ENCODE data around the gene ANOS1.
"Not testable (repeated sequence)": the region's sequence is repeated elsewhere in the genome, so short reads cannot be mapped to it uniquely, and the experiment has no call there.

ANOS1 gene

DNA sequence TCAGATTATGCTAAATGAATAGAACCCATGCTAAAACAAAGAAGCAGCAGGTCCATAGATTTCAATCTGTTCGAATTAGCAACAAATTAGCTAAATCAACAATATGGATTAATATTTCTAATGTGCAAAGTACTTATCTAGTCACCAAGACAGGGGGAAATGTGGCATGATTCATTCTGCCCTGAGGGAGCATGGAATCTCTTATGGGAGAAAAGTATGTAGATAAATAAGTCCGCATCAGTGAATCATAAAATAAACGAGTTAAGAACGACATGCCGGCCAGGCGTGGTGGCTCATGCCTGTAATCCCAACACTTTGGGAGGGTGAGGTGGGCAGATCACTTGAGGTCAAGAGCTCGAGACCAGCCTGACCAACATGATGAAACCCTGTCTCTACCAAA lies 102.1 kb downstream of the ANOS1 start:
- DNase-seq (ENCODE audit: low read depth, low spot score), result no peak

DNA sequence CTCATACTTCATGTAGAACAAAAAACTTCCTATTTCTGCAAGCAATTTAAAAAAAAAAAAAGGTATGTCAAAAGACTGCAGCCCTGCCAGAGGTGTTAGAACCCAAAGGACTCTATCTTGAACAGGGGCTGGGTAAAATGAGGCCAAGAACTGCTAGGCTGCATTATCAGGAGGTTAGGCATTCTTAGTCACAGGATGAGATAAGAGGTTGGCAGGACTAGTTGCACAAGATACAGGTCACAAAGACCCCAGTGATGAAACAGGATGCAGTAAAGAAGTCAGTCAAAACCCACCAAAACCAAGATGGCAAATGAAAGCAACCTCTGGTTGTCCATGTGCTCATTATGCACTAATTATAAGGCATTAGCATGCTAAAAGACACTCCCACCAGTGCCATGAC lies 104.1 kb downstream of the ANOS1 start:
- no peak for DNase-seq (ENCODE audit: low read depth, low spot score)

DNA sequence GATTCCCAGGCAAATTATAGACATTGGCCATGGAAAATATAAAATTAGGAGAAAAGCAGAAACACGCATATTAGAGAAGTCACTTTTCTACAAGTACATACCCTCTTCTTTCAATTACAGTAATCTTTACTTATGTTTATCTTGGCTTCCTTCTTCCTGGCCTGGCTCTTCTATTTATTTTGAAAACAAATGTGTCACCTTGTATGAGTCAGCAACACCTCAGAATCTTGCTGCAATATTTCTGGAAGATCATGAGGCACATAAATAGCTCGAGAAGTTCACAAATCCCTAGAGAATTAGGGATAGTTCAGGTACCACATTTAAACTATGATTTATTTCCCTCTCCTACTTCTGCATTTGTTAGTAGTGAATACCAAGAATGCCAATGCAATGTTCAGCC lies 124.6 kb downstream of the ANOS1 start:
- peak; percentile 17 for DNase-seq (ENCODE audit: low read depth, low spot score)

DNA sequence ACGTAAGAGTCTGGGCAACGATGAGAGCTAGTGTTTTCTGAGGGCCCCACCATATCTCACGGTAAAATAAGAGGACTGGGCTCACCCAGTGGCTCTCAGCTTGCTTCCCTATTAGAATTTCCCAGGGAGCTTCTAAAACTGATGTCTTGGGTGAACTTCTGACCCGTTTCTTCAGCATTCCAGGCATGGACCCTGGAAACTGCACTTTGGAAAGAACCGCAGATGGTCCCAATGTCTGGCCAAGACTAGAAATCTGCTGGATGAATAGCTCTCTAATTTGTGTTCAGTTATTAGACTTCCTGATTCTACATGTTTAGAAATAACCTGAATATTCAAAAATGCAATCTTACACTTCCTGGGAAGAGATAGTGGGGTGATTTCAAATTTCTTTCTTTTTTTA lies 127.8 kb downstream of the ANOS1 start:
- DNase-seq (ENCODE audit: low read depth, low spot score), result no peak

DNA sequence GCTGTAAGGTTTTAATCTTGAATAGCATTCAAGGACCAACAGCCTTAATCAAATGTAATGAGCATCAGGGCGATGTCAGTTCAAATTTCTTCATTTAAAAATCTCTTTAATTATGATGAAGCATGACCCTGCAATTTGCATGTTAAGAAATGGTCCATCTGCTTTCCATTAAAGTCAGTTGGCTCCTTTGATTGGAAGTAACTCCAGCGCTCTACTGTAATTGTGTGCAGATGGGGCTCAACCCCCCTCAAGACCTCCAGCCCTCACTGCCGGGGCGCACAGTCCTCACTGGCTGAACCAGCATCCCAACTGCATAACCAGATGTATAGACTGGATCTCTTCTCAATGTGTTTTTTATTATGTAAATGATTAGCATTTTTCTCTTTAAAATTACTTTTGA lies 140.4 kb downstream of the ANOS1 start:
- DNase-seq (ENCODE audit: low read depth, low spot score), result no peak

DNA sequence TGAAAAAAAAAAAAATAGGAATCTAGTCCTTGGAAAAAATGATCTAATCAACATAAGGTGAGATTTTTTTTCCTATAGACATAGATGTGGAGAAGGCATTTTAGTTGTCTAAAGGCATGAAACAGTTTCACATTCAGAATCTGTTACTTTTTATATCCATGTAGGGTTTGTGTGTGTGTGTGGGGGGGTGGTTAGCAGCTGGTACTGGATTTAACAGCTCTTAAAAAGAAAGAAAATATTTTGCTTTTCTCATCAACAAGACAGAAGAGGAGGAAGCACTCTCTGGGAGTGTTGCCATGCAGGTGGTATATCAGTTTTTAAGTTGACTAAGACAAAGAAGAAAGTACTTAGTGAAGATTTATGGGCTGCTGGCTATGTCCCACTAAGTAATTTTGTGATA lies 145.0 kb downstream of the ANOS1 start:
- no peak for DNase-seq (ENCODE audit: low read depth, low spot score)

DNA sequence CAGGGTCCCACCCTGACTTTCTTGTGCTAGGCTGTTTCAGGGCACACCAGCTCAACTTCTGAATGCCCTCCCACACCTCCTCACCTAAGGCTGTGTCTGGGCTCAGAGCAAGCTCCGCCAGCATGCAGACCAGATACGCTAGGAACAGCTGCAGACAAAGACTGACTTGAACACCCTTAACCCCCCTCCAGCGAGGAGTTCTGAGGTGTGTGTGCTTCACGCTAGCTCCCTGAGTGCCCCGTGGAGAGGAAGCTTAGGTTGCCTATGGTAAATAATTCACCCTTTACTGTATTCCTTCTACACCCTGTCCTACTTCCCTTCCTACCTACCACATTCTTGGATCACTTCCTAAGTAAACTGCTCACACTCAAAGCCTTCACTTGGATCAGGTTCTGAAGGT lies 152.3 kb downstream of the ANOS1 start:
- no peak for DNase-seq (ENCODE audit: low read depth, low spot score)

DNA sequence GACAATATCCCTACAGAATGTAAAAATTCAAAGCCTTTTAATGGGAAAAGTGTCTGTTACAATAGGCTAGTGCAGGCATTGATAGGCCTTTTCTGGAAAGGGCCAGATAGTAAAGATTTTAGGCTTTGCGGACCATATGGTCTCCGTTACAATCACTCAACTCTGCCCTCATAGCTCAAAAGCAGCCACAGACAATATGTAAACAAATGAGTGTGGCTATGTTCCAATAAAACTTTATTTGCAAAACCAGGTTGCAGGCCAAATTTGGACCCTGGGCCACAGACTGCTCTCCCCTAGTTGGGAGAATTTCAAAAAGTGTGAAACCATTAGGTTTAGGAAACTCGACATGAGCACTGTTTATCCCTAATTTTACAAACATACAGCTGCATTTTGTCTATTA lies 155.1 kb downstream of the ANOS1 start:
- DNase-seq (ENCODE audit: low read depth, low spot score), result no peak

DNA sequence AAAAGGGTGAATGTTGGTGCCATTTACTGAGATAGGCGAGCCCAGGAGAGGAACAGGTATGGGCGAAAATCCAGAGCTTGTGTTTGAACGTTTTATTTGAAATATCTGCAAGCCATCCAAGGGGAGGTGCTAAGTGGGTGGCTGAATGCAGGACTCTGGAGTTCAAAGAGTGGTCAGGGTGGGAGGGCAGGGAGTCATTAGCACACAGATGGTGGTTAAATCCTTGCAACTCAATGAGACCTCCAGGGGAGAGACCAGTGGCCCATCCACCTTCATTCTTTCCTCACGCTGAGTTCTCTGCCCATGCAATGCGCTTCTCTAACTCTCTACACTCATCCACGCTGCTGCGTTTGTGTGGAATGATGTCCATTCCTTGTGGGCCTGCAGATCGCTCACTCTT lies 166.2 kb downstream of the ANOS1 start:
- DNase-seq (ENCODE audit: low read depth, low spot score), result no peak

DNA sequence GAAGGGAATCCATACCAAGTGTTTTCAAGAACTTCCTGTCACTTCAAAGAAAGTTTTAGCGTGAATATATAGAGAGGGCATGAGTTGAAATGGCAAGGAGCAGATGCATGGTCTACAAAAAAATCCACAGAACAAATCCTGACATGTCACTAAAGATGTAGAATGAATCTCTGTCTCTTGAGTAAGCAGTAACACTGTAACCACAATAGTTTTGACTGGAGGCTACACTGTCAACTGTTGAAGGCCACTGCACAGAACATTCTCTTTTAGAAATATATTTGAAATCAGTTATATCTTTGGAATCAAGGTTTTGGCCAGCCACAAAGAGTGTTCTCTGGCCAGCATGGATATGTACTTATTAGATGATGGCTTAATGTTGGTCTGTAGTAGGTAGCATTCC lies 183.5 kb downstream of the ANOS1 start:
- DNase-seq (ENCODE audit: low read depth, low spot score), result no peak

DNA sequence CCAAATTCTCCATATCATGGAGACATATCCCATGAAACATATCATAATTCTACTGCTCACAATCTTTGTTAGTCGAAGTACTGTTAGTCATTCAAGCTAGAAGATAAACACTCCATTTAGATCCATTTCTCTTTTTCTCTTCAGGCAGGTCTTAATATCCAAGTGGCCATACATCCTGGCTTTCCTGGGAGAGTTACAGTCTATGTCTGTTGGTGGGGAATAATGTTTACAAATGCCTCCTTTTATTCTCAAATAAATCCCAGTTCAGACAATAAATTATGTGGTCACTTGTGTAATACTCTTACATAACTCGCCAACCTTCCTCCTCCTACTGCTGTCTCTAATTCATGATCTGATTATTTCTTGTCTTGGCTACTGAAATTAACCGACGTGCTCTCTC lies 185.2 kb downstream of the ANOS1 start:
- no peak for DNase-seq (ENCODE audit: low read depth, low spot score)

DNA sequence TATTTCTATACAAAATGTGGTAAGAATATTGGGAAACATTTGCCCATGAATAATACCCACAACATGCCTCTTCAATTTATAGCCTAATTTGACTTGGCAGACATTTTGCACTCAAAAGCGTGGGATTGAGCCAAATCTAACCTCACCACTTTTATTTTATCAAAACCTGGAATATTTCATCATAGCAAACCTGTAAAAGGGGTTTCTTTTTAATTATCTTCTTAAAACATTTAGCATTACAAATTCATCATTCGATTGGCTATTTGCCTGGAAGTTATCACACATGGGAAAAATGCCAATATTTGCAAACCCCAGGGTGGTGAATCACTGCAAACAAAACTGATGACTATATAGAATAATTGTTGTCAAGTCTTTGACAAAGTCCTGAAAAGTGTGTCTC lies 211.1 kb downstream of the ANOS1 start:
- no peak for DNase-seq (ENCODE audit: low read depth, low spot score)

DNA sequence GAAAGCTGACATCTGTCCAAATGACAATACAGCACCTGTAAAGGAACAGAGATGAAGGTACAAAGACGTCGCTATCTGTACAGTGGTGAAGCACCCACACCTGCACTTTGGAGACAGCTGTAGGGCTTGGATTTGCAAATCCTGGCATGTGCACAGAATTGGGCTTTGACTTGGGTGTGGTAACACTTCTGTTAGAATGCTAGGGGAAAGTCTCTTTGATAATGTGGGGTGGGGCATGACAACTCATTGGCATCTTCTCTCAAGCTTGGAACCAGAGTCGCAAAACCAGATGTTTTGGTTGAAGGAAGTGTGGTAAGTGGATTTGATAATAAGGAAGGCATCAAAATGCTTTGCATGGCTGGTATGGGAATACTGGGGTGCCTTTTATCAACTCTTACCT lies 211.8 kb downstream of the ANOS1 start:
- DNase-seq (ENCODE audit: low read depth, low spot score), result no peak

DNA sequence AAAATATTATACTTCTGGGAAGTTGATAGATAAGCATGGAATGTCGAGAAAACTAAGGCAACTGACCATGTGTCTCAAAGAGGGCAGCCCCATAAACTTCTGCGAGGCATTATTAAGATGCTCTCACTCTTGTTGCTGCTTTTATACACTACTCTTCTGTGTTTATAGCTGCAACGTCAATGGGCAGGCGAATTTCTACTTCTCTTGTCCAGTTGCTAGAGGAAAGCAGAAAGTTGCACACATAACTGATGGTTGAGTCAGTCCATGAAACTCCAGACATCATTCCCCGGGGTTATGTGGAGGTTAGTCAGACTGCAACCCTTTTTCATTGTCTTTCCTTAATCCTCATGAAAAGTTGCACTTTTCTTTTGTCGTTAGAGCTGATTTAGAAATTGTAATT lies 227.5 kb downstream of the ANOS1 start:
- no peak for DNase-seq (ENCODE audit: low read depth, low spot score)

DNA sequence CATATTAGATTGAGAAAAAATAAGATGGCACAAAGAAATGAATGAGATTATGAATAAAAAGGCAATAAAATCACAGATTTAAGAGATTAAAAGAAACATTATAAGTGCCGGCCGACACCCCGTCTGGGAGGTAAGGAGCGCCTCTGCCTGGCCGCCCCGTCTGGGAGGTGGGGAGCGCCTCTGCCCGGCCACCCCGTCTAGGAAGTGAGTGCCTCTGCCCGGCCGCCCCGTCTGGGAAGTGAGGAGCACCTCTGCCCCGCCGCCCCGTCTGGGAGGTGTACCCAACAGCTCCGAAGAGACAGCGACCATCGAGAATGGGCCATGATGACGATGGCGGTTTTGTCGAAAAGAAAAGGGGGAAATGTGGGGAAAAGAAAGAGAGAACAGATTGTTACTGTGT lies 229.8 kb downstream of the ANOS1 start:
- not testable (repeated sequence) for DNase-seq (ENCODE audit: low read depth, low spot score)

DNA sequence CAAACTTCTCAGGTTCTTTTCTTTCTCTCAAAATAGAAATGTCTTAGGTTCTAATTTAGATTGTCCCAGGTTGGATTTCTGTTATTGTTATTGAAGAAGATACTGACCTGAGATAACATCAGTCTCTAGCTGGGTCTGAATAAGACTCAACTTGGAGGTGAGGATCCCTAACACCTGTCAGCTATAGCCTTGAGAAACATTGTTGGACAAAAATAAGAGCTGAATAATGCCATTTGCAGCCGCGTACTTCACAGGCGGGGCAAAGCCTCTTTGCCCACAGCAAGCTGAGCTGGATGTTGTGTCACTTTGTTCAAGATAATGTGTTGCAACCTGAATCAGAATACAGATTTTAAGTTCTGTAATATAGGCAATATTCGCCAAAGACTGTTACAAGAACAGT lies 231.7 kb downstream of the ANOS1 start:
- DNase-seq (ENCODE audit: low read depth, low spot score), result no peak

DNA sequence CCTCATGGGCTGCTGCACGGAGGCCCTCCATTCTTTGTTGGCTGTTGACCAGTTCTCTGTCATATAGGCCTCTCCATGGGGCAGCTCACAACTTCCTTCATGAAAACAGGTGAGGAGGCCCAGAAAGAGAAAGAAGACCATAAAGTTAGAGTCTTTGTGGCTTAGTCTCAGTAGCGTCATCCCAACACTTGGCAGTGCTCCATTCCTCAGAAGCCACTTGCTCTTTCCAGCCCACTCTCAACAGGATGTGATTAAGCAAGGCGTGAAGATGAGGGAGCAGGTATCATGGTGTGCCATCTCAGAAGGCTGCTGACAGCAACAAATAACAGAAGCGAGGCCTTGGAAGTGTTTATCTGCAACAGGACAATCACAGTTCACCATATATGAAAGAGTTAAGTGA lies 236.9 kb downstream of the ANOS1 start:
- not testable (repeated sequence) for DNase-seq (ENCODE audit: low read depth, low spot score)

DNA sequence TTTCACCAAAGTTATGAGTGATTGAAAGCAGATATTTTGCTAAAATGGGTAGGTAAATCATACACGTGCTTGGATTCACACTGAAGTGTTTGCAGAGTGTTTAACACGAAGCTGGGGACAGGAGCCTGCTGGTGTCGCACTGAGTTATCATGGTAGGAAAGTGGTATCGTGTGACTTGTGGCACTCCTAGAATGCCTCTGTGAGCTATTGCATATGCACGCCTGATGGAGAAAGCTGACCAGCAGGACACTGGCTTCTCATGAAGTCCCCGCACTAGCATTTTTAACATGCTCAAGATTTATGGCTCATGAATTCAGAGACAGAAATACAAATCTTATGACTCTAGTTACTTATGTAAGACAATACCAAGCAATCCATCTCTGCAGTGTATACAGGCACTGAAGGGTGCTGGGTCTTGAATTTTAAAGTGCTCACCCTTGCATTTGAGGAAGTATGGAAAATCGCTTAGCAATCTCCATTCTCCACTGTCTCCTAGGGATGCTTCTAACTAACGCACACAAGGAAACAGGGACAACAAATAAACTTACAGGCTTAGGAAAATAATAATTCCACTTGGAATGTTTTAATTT lies 247.5 kb downstream of the ANOS1 start:
- DNase-seq (ENCODE audit: low read depth, low spot score), result no peak

All from smooth muscle cell of the brain vasculature (primary cell).